Activated CD4-positive, alpha-beta T cell treated with anti-CD3 and anti-CD28 coated beads, Interleukin-2, amount 50 U/mL, for 48 hours (primary cell): ENCODE data around the gene ATG5.
A peak's percentile ranks its signal among the peaks of the same experiment; 100 is the strongest.
"Not testable (repeated sequence)": the region's sequence is repeated elsewhere in the genome, so short reads cannot be mapped to it uniquely, and the experiment has no call there.

ENCODE experiments used
- DNase-seq, 2 experiments: peaks; one replicate each; pipeline ENCODE4 v3.0.0-alpha.2; 2020

Gene ATG5

DNA sequence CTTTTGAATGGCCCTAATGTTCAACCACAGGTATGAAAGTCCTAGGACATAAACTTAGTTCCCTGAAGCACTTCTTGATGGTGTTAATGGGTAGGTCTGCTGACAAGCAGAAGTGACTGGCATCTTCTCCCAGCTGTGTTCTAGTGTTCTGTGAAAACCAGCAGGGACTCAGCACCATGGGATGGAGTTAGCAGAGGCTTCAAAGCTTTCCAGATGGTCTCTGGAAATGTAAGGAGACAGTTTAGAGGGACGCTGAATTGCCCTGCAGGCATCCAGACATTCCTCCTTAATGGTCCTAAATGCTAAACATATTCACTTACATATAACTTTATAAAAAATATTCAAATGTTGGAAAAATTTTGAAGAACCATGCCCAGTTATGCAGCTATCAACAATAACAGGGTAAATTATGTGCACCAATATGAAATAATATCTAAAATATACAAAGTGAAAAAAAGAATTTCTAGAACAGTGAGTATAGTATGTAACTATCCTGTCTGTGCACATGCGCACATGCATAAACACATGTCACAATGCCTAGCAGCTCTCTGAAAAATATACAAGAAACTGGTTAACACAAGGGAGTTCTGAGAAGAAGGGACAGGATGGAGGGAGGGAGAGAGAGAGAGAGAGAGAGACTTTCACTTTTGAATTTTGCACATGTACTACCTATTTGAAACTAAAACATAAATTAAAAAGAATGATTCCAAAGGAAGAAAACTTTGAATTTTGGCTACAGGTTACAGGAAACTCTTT, 152.3 kb downstream of the ATG5 start:
- no peak for DNase-seq

- no peak for DNase-seq
Observed at GRCh38 chr6:106170030-106170791, 155.3 kb downstream of the ATG5 start.

- DNase-seq: no peak
Observed at GRCh38 chr6:106169517-106169916, 156.0 kb downstream of the ATG5 start.

DNA sequence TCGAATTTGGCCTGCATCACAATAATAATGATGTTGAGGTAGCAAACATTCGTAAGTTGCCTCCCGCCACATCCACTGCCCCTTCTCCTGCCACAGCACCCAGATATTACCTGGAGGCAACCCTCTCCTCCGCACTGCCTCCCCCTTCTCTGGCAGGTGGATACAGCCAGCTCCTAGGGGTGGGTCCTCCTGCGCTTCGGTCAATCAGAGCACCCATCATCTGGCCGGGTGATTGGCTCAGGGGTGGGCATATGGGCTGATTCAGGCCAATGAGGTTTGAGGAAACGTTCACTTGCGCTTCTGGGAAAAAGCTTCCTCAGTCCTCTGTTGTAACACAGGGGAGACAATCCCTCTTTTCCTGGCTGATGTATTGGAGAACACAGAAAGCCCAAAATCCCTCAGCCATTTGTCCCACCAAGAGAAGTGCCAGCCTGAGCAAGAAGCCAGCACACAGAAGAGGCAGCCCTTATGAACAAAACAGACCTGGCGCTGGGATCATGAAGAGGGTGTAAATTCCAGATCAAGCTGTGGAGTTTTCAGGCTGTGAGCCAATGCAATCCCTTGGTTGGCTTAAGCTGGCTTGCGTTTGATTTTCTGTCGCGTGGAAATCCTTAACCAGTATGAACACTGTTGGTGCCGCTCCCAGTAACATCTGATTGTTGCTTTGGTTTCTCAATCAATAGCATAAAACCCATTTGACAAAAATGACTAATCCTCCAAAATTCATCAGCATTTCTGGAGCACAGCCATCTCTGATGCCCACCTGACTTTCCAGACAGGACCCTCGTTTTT, 157.3 kb downstream of the ATG5 start:
- no peak for DNase-seq

DNA sequence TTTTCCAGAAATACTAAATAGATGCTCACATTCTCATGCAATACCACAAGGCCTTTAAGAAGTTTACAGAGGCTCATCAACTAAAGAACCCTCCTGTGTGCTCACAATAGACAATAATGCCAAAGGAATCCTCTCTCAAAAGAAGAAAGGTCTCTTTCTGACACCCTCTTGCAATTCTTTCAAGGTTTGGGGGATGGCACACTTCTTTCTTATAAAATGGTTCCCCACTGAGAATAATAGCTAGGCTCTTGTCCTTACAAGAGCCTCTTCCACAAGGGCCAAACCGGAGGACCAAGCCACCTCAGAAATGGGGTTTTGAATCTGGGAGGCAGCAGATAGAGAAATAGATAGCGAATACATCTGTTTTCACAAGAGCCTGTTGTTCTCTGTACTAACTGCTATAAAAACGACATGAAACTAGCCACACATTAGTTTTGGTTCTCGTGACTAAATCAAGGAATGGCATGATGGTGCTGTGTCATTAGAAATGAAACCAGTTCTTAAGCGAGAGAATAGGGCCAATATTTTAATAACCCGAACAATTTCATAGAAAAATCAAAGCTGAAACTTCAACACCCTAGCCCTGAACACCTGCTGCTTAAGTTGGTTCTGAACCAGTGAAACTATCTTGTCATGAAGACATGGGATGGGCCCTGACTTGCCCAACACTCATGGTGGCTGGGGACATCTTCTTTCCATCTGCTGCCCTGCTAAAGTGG, 158.3 kb downstream of the ATG5 start:
- DNase-seq: no peak

- no peak for DNase-seq
Observed at GRCh38 chr6:106165885-106166485, 159.6 kb downstream of the ATG5 start.

GRCh38 chr6:106163966-106164877, 161.3 kb downstream of the ATG5 start:
- peak; percentile 73 to 79 for DNase-seq

GRCh38 chr6:106163446-106163965, 162.1 kb downstream of the ATG5 start:
- peak; percentile 51 to 61 for DNase-seq

GRCh38 chr6:106162921-106163320, 162.6 kb downstream of the ATG5 start:
- no peak for DNase-seq

DNA sequence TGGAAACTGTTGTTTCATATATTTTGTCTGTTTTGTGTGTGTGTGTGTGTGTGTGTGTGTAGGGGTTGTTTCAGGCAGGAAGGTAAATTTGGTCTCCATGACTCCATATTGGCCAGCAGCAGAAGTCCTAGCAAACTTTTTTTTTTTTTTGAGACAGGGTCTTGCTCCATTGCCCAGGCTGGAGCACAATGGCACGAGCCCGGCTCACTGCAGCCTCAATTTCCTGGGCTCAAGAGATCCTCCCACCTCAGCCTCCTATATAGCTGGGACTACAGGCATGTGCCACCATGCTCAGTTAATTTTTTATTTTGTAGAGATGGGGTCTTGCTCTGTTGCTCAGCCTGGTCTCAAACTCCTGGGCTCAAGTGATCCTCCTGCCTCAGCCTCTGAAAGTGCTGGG, 163.7 kb downstream of the ATG5 start:
- no peak for DNase-seq

DNA sequence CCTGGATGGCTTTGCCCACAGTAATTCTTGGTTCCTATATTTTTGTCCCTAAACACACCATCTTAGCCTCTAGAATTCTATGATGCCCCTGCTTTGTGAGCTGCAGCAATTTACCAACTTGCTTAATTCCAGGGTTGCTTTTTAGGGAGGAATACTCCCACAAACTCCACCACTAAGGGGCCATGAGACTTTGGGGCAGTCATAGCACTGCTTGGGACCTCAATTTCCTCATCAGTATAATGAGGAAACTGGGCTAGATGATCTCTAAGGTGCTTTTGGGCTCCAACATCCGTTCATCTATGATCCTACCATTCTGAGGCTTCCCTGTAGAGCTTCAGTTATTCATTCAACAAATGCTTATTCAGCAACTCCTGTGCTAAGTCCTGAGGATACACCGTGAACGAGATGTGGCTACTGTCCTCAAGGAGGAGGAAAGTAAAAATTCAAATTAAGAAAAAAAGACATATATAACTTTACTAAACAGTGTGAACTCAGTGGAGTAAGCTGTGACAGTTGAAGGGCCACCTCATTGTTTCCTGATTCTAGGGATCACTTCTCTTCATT, 164.2 kb downstream of the ATG5 start:
- DNase-seq: no peak

GRCh38 chr6:106160189-106160588, 165.4 kb downstream of the ATG5 start:
- no peak for DNase-seq

DNA sequence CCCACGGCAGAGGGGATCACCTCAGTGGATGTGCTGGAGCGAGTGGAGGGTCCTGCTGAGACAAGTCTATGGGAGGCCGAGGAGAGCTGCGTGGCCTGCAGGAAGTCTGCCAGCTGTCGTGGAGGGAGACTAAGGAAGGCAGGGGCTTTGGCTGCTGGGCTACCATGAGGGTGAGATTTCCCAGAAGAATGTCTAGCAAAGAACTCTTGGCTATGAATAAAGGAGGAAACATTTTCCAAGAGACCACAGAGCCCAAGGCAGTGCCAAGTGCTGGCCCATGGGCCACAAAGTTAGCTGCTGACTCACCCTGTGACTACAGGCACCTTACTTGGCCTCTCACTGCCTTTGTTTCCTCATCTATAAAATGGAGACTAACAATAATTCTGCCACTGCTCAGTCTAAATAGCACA, 166.0 kb downstream of the ATG5 start:
- DNase-seq: no peak

DNA sequence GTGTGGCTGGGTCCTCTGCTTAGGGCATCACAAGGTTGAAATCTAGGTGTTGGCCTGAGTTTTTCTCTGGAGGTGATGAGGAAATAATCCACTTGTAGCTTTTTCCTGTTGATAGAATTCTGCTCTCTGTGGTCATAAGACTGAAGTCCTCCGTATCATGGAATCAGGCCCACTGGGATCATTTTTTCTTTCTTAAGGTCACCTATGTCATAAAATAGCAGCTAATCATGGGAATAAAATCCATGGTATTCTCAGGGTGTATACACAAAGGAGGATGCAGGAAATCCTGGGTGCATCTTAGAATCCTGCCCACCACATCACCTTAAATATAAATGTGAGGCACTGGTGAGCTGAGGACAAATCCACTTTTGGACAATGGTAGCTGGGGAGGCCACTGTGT, 166.7 kb downstream of the ATG5 start:
- DNase-seq: no peak

- no peak for DNase-seq
Observed at GRCh38 chr6:106156863-106157262, 168.7 kb downstream of the ATG5 start.

GRCh38 chr6:106156413-106156812, 169.1 kb downstream of the ATG5 start:
- DNase-seq: no peak

DNA sequence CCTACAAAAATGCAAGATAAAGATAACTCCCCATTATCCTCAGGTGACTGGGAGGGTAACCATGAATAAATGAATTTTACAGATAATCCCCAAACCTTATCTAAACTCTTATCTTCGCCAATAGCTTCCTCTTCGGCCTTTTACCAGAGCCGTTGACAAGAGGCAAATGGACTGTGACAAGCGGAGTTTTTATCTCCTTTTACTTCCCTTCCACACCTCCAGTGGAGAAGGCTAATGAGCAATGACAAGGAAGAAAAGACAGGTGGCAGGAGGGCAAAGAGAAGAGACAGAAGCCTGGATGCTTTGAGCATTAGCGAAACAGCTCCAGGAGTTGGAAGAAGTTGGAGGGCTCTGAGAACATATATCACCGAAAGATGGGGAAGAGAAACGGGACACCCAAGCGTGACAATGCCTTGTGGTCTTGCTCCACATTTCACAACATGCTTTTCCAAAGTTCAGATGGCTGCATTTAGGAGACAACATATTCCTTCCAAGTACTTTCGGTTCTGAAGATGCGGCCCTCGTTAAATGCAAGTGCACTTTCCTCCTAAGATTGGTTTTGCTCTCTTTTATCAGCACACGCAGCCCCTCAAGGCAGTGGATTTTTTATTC, 170.2 kb downstream of the ATG5 start:
- DNase-seq: no peak

- no peak for DNase-seq
Observed at GRCh38 chr6:106154326-106154725, 171.2 kb downstream of the ATG5 start.

DNA sequence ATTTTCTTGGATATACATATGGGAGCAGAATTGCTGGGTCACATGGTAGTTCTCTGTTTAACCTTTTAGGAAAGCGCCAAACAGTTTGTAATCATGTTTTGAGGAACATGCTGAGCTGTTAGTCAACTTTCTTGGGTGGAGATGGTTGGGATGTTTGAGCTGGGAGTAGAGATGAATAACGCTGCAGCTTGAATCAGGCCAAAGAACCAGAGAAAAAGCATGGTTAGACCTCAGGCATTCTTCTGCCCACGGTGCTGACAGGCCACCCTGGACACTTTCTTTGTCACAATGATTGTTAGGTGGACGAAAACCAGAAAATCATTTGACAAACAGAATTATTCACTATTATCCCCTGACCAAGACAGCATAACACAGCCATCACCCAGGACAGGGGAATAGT, 172.6 kb downstream of the ATG5 start:
- DNase-seq: no peak

DNA sequence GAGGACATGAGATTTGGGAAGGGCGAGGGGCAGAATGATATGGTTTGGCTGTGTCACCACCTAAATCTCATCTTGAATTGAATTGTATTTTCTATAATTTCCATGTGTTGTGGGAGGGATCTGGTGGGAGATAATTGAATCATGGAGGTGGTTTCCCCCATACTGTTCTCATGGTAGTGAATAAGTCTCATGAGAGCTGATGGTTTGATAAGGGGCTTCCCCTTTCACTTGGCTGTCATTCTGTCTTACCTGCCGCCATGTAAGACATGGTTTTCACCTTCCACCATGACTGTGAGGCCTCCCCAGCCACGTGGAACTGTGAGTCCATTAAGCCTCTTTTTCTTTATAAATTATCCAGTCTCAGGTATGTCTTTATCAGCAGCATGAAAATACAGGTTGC, 173.1 kb downstream of the ATG5 start:
- DNase-seq: not testable (repeated sequence)
